C4-2B (cell line): ENCODE results near the gene TMF1.

ENCODE experiments used
- H3K27ac ChIP-seq: fragments of 450-650 bp; 2 replicates; pipeline ENCODE4 v1.5.1; 2017
- CTCF ChIP-seq: fragments of 450-650 bp; conservative IDR thresholded peaks from 2 replicates; pipeline ENCODE4 v1.5.1; 2017; ENCODE audit warnings: mild to moderate bottlenecking
- ZFX ChIP-seq: fragments of 450-650 bp; IDR thresholded peaks from 2 replicates; pipeline ENCODE4 v1.6.1; 2017

Gene TMF1

GRCh38 chr3:69084326-69085167 is 32.4 kb upstream of the TMF1 start, which contains the start of gene ARL6IP5:
TSS of gene ARL6IP5 (plus strand) at chr3:69084937. CDS start at chr3:69085048, 111 bp downstream.
- TF ChIP-seq CTCF, result no peak
- H3K27ac ChIP-seq, result peak within 1 kb of the TSS; percentile 95

- no peak overlapping the region for H3K27ac ChIP-seq
- TF ChIP-seq CTCF (no peak), ZFX (no peak)
These were observed 30.7 kb upstream of the TMF1 start for GRCh38 chr3:69082805-69083204.

GRCh38 chr3:69082361-69082760 is 30.2 kb upstream of the TMF1 start:
- no peak overlapping the region for H3K27ac ChIP-seq
- no peak for TF ChIP-seq ZFX
- no peak for TF ChIP-seq CTCF

- H3K27ac ChIP-seq, result no peak overlapping the region
- TF ChIP-seq CTCF (no peak), ZFX (no peak)
These were observed 29.6 kb upstream of the TMF1 start for GRCh38 chr3:69081583-69082262.

- no peak for TF ChIP-seq ZFX
- no peak for TF ChIP-seq CTCF
- H3K27ac ChIP-seq, result peak within 1 kb of the TSS; percentile 96
These were observed 28.2 kb upstream of the TMF1 start, which contains the start of gene UBA3 for GRCh38 chr3:69080233-69080920. TSS of gene UBA3 (minus strand) at chr3:69080365. CDS start at chr3:69080353, 12 bp downstream.

- peak overlapping the region; percentile 96 for H3K27ac ChIP-seq
- TF ChIP-seq ZFX (peak; percentile 70), CTCF (no peak)
These were observed 27.4 kb upstream of the TMF1 start for GRCh38 chr3:69079269-69080159.
